Neural cell (in vitro differentiated cells): ENCODE measurements around the gene ADCY4. TPM values are rescaled to one million over a fixed set of nuclear protein-coding genes. Genes with fewer than 3 reads are reported as not detected.

Source experiments
- H2AFZ ChIP-seq: fragments of 200-600, 300-800 bp; sonication (generic), shearing (Covaris generic); 2 replicates; pipeline ENCODE4 v1.6.0; 2014; ENCODE audit warnings: low read depth, mild to moderate bottlenecking, antibody characterized with exemption, low read length, moderate library complexity
- H3F3A ChIP-seq: fragments of 200-600 bp; shearing (Covaris generic); 2 replicates; pipeline ENCODE4 v1.6.1; 2016; ENCODE audit warnings: mild to moderate bottlenecking, moderate library complexity, mixed read lengths, antibody characterized with exemption, low read length; ENCODE audit not compliant: insufficient read depth, poor library complexity, severe bottlenecking
- H3K27ac ChIP-seq: fragments of 200-600, 300-800 bp; sonication (generic), shearing (Covaris generic); 2 replicates; pipeline ENCODE4 v1.5.1; 2014; ENCODE audit warnings: mild to moderate bottlenecking, low read length, moderate library complexity
- H3K27me3 ChIP-seq: fragments of 300-800, 200-600 bp; sonication (generic), shearing (Covaris generic); 2 replicates; pipeline ENCODE4 v1.6.0; 2014; ENCODE audit warnings: mild to moderate bottlenecking, low read depth, low read length, moderate library complexity; ENCODE audit not compliant: insufficient read depth
- H3K36me3 ChIP-seq: fragments of 300-800, 200-600 bp; sonication (generic), shearing (Covaris generic); 2 replicates; pipeline ENCODE4 v1.5.1; 2014; ENCODE audit warnings: mild to moderate bottlenecking, antibody characterized with exemption, low read length, moderate library complexity; ENCODE audit not compliant: insufficient read depth
- H3K4me2 ChIP-seq: fragments of 300-800, 200-600 bp; sonication (generic), shearing (Covaris generic); 2 replicates; pipeline ENCODE4 v1.6.0; 2014; ENCODE audit warnings: mild to moderate bottlenecking, low read length
- H3K4me3 ChIP-seq: fragments of 300-800, 200-600 bp; sonication (generic), shearing (Covaris generic); 2 replicates; pipeline ENCODE4 v1.5.1; 2014; ENCODE audit warnings: mild to moderate bottlenecking, low read length, moderate library complexity
- H3K79me2 ChIP-seq: fragments of 200-600 bp; shearing (Covaris generic); replicated peaks from 2 replicates; pipeline ENCODE4 v1.6.0; 2014; ENCODE audit warnings: mild to moderate bottlenecking, low read length, moderate library complexity; ENCODE audit not compliant: insufficient read depth
- H3K9ac ChIP-seq: fragments of 300-800, 200-600 bp; sonication (generic), shearing (Covaris generic); 2 replicates; pipeline ENCODE4 v1.6.1; 2016; ENCODE audit warnings: mild to moderate bottlenecking, low read length, mixed read lengths
- H3K9me2 ChIP-seq: fragments of 200-600 bp; shearing (Covaris generic); 2 replicates; pipeline ENCODE4 v1.6.1; 2016; ENCODE audit warnings: mild to moderate bottlenecking, low read length, mixed read lengths; ENCODE audit not compliant: insufficient read depth
- H3K9me3 ChIP-seq: fragments of 200-600, 300-800 bp; sonication (generic), shearing (Covaris generic); 2 replicates; pipeline ENCODE4 v1.6.1; 2016; ENCODE audit warnings: mild to moderate bottlenecking, mixed run types, low read length, moderate library complexity, mixed read lengths
- H4K20me1 ChIP-seq: fragments of 200-600 bp; shearing (Covaris generic); 2 replicates; pipeline ENCODE4 v1.6.1; 2016; ENCODE audit warnings: mild to moderate bottlenecking, mixed run types; ENCODE audit not compliant: insufficient read depth
- EP300 ChIP-seq: fragments of 450-650 bp; conservative IDR thresholded peaks from 2 replicates; pipeline ENCODE4 v1.6.1; 2014; ENCODE audit warnings: antibody characterized with exemption, mild to moderate bottlenecking, moderate library complexity; ENCODE audit not compliant: poor library complexity, severe bottlenecking
- EZH2 ChIP-seq: fragments of 200-600, 300-800 bp; shearing (Covaris generic), sonication (generic); IDR thresholded peaks from 2 replicates; pipeline ENCODE4 v1.6.1; 2014; ENCODE audit warnings: antibody characterized with exemption, low read length, borderline replicate concordance, mild to moderate bottlenecking; ENCODE audit not compliant: insufficient read depth, poor library complexity, severe bottlenecking
- MXI1 ChIP-seq: fragments of 450-650 bp; conservative IDR thresholded peaks from 2 replicates; pipeline ENCODE4 v1.6.1; 2014; ENCODE audit warnings: antibody characterized with exemption, mild to moderate bottlenecking; ENCODE audit not compliant: poor library complexity, severe bottlenecking
- POLR2AphosphoS5 ChIP-seq: IDR thresholded peaks from 2 replicates; pipeline ENCODE4 v1.6.1; 2012
- RAD21 ChIP-seq: fragments of 450-650 bp; conservative IDR thresholded peaks from 2 replicates; pipeline ENCODE4 v1.6.1; 2014; ENCODE audit warnings: antibody characterized with exemption, mild to moderate bottlenecking, moderate library complexity
- REST ChIP-seq: IDR thresholded peaks from 2 replicates; pipeline ENCODE4 v1.6.1; 2012; ENCODE audit warnings: borderline replicate concordance
- SMC3 ChIP-seq: fragments of 450-650 bp; conservative IDR thresholded peaks from 2 replicates; pipeline ENCODE4 v1.6.1; 2014; ENCODE audit warnings: antibody characterized with exemption, mild to moderate bottlenecking, moderate library complexity; ENCODE audit not compliant: poor library complexity
- TAF1 ChIP-seq: IDR thresholded peaks from 2 replicates; pipeline ENCODE4 v1.6.1; 2012; ENCODE audit warnings: low read depth
- polyA plus RNA-seq: library from polyadenylated mRNA; depleted of rRNA; stranded (reverse); fragments of >200 nt; gene quantifications from 2 replicates; pipeline ENCODE4 v1.2.3, GENCODE V29; 2014
- TF ChIP-seq, protein P1 (sequence below): fragments of 450-650 bp; IDR thresholded peaks from 2 replicates; pipeline ENCODE4 v1.5.1; 2014; ENCODE audit warnings: antibody characterized with exemption, mild to moderate bottlenecking, moderate library complexity; ENCODE audit not compliant: poor library complexity, severe bottlenecking

The ADCY4 gene
- polyA plus RNA-seq, 1 donor from 2014 or later: not detected

GRCh38 chr14:24298892-24299254 is 36.0 kb downstream of the ADCY4 start:
- no peaks in the 10 kb centered on the region for H3K36me3 ChIP-seq
- H3K9me2 ChIP-seq: no peaks in the 10 kb centered on the region
- H3F3A ChIP-seq: no peaks in the 10 kb centered on the region
- peak overlapping the region; percentile 95 for H3K4me2 ChIP-seq
- no peaks in the 10 kb centered on the region for H4K20me1 ChIP-seq
- peak overlapping the region; percentile 97 for H3K4me3 ChIP-seq
- TF ChIP-seq REST: no peak
- TF ChIP-seq EP300: no peak
- no peak for TF ChIP-seq POLR2AphosphoS5
- TF ChIP-seq SMC3: no peak
- TF ChIP-seq MXI1: no peak
- no peak for TF ChIP-seq RAD21
- no peak for TF ChIP-seq TAF1
- no peak for TF ChIP-seq EZH2
- TF ChIP-seq, protein P1, sequence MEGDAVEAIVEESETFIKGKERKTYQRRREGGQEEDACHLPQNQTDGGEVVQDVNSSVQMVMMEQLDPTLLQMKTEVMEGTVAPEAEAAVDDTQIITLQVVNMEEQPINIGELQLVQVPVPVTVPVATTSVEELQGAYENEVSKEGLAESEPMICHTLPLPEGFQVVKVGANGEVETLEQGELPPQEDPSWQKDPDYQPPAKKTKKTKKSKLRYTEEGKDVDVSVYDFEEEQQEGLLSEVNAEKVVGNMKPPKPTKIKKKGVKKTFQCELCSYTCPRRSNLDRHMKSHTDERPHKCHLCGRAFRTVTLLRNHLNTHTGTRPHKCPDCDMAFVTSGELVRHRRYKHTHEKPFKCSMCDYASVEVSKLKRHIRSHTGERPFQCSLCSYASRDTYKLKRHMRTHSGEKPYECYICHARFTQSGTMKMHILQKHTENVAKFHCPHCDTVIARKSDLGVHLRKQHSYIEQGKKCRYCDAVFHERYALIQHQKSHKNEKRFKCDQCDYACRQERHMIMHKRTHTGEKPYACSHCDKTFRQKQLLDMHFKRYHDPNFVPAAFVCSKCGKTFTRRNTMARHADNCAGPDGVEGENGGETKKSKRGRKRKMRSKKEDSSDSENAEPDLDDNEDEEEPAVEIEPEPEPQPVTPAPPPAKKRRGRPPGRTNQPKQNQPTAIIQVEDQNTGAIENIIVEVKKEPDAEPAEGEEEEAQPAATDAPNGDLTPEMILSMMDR: no peak
- H3K27me3 ChIP-seq: no peaks in the 10 kb centered on the region
- H2AFZ ChIP-seq: peak overlapping the region; percentile 91
- H3K9ac ChIP-seq: peak overlapping the region; percentile 70
- no peak overlapping the region for H3K27ac ChIP-seq
- H3K79me2 ChIP-seq: no peaks in the 10 kb centered on the region
- H3K9me3 ChIP-seq: no peaks in the 10 kb centered on the region

GRCh38 chr14:24297190-24297964 is 37.5 kb downstream of the ADCY4 start:
- no peaks in the 10 kb centered on the region for H4K20me1 ChIP-seq
- H3F3A ChIP-seq: no peaks in the 10 kb centered on the region
- no peaks in the 10 kb centered on the region for H3K36me3 ChIP-seq
- no peak overlapping the region for H2AFZ ChIP-seq
- H3K79me2 ChIP-seq: no peaks in the 10 kb centered on the region
- no peak overlapping the region for H3K27ac ChIP-seq
- no peaks in the 10 kb centered on the region for H3K27me3 ChIP-seq
- no peak overlapping the region for H3K4me2 ChIP-seq
- H3K9me3 ChIP-seq: no peaks in the 10 kb centered on the region
- no peak overlapping the region for H3K4me3 ChIP-seq
- no peak overlapping the region for H3K9ac ChIP-seq
- TF ChIP-seq SMC3 (peak; percentile 60), EP300 (no peak), MXI1 (no peak), RAD21 (peak; percentile 29)
- TF ChIP-seq, protein P1: peak; percentile 61
- H3K9me2 ChIP-seq: no peaks in the 10 kb centered on the region
